NCI-H2227 (cell line): ENCODE data around the gene SORBS2.
"Not testable (repeated sequence)": the region's sequence is repeated elsewhere in the genome, so short reads cannot be mapped to it uniquely, and the experiment has no call there.

ENCODE experiments used
- DNase-seq: peaks from one replicate; lab custom pipeline; 2025; ENCODE audit not compliant: unreplicated experiment; lab: John Stamatoyannopoulos, UW

Gene SORBS2

GRCh38 chr4:185716141-185716551 is 95.8 kb downstream of the SORBS2 start:
- no peak for DNase-seq

- not testable (repeated sequence) for DNase-seq
Measured at GRCh38 chr4:185714524-185714923, 97.5 kb downstream of the SORBS2 start.

GRCh38 chr4:185713731-185714130 is 98.3 kb downstream of the SORBS2 start:
- no peak for DNase-seq

- DNase-seq: no peak
Measured at GRCh38 chr4:185713272-185713671, 98.7 kb downstream of the SORBS2 start.

GRCh38 chr4:185712350-185713024 is 99.5 kb downstream of the SORBS2 start:
- no peak for DNase-seq

GRCh38 chr4:185711726-185712125 is 100.3 kb downstream of the SORBS2 start:
- no peak for DNase-seq

GRCh38 chr4:185710487-185710995 is 101.5 kb downstream of the SORBS2 start:
- DNase-seq: no peak

- no peak for DNase-seq
Measured at GRCh38 chr4:185709802-185710486, 102.0 kb downstream of the SORBS2 start.

GRCh38 chr4:185708348-185708747 is 103.6 kb downstream of the SORBS2 start:
- DNase-seq: no peak

GRCh38 chr4:185707622-185708021 is 104.4 kb downstream of the SORBS2 start:
- not testable (repeated sequence) for DNase-seq

GRCh38 chr4:185702147-185702663 is 109.8 kb downstream of the SORBS2 start:
- no peak for DNase-seq

- DNase-seq: no peak
Measured at GRCh38 chr4:185700630-185701029, 111.4 kb downstream of the SORBS2 start.

GRCh38 chr4:185700048-185700447 is 111.9 kb downstream of the SORBS2 start:
- DNase-seq: no peak

GRCh38 chr4:185697488-185697887 is 114.5 kb downstream of the SORBS2 start:
- DNase-seq: no peak

- no peak for DNase-seq
Measured at GRCh38 chr4:185695743-185696142, 116.3 kb downstream of the SORBS2 start.

- no peak for DNase-seq
Measured at GRCh38 chr4:185693548-185694215, 118.3 kb downstream of the SORBS2 start.

- no peak for DNase-seq
Measured at GRCh38 chr4:185689407-185689806, 122.6 kb downstream of the SORBS2 start.

GRCh38 chr4:185685804-185686203 is 126.2 kb downstream of the SORBS2 start:
- no peak for DNase-seq

- no peak for DNase-seq
Measured at GRCh38 chr4:185683896-185684295, 128.1 kb downstream of the SORBS2 start.

- no peak for DNase-seq
Measured at GRCh38 chr4:185683222-185683621, 128.8 kb downstream of the SORBS2 start.

GRCh38 chr4:185682236-185682635 is 129.8 kb downstream of the SORBS2 start:
- no peak for DNase-seq

GRCh38 chr4:185681604-185682003 is 130.4 kb downstream of the SORBS2 start:
- DNase-seq: no peak
